K562 (cell line): Measurements from ENCODE around the gene C11orf54. TPM values are rescaled to one million over a fixed set of nuclear protein-coding genes. Genes with fewer than 3 reads are reported as not detected.

Experiments
- ARID4B ChIP-seq: sonication (generic); formaldehyde crosslinking; IDR thresholded peaks from 2 replicates; pipeline ENCODE4 v1.8.0; 2022; ENCODE audit warnings: mild to moderate bottlenecking, missing genetic modification reagents
- ELK3 ChIP-seq: fragments of 450-650 bp; formaldehyde crosslinking; IDR thresholded peaks from 2 replicates; pipeline ENCODE4 v1.4.0; 2020; ENCODE audit warnings: mild to moderate bottlenecking
- EP400 ChIP-seq: fragments of 450-650 bp; IDR thresholded peaks from 2 replicates; pipeline ENCODE4 v1.6.1; 2017; ENCODE audit warnings: antibody characterized with exemption, mild to moderate bottlenecking, moderate library complexity
- KDM4B ChIP-seq, 2 experiments: fragments of 450-650 bp in 1 of 2; sonication (generic) in 1 of 2; IDR thresholded peaks; 2 replicates each; pipeline ENCODE4 v1.6.1; 2016 to 2017; ENCODE audit warnings: borderline replicate concordance in 2 of 2, antibody characterized with exemption in 1 of 2, low read depth in 1 of 2, mild to moderate bottlenecking in 1 of 2
- LCOR ChIP-seq: sonication (generic); formaldehyde crosslinking; IDR thresholded peaks from 2 replicates; pipeline ENCODE4 v1.8.0; 2022; ENCODE audit warnings: mild to moderate bottlenecking, missing genetic modification reagents
- NFRKB ChIP-seq: fragments of 450-650 bp; IDR thresholded peaks from 2 replicates; pipeline ENCODE4 v1.6.1; 2016; ENCODE audit warnings: low read depth
- NR4A1 ChIP-seq, 2 experiments: fragments of 250-450 bp in 1 of 2; fragments of 450-650 bp in 1 of 2; sonication (Bioruptor Pico) in 1 of 2; IDR thresholded peaks; 2 replicates each; pipeline versions ENCODE4 v1.4.0 to v1.6.1; 2016 to 2020; ENCODE audit warnings: mild to moderate bottlenecking in 2 of 2, missing compliant biosample characterization in 1 of 2, missing genetic modification characterization in 1 of 2, moderate library complexity in 1 of 2
- PHF8 ChIP-seq: fragments of 200-600 bp; sonication (generic); IDR thresholded peaks from 2 replicates; pipeline ENCODE4 v1.6.1; 2012; ENCODE audit warnings: mixed run types, mild to moderate bottlenecking, inconsistent platforms, low read length, moderate library complexity, borderline replicate concordance
- PRPF4 ChIP-seq: fragments of 200-400 bp; formaldehyde crosslinking; IDR thresholded peaks from one replicate; pipeline ENCODE4 v1.6.1; 2017; ENCODE audit warnings: low read length, low read depth, mild to moderate bottlenecking; ENCODE audit not compliant: insufficient read depth, poor library complexity, severe bottlenecking
- RB1 ChIP-seq: fragments of 450-650 bp; IDR thresholded peaks from 2 replicates; pipeline ENCODE4 v1.6.1; 2017; ENCODE audit warnings: low read depth, mild to moderate bottlenecking
- SAFB2 ChIP-seq: fragments of 200-400 bp; formaldehyde crosslinking; IDR thresholded peaks from 2 replicates; pipeline ENCODE4 v1.6.1; 2018; ENCODE audit warnings: borderline replicate concordance, low read length, low read depth, moderate library complexity; ENCODE audit not compliant: severe bottlenecking
- STAT5A ChIP-seq: IDR thresholded peaks from 2 replicates; pipeline ENCODE4 v1.6.1; 2012; ENCODE audit warnings: low read length, inconsistent platforms, borderline replicate concordance
- ZBTB1 ChIP-seq: sonication (generic); formaldehyde crosslinking; IDR thresholded peaks from 2 replicates; pipeline ENCODE4 v1.8.1; 2023; ENCODE audit warnings: missing genetic modification reagents, low read depth, mild to moderate bottlenecking, borderline replicate concordance
- ZNF263 ChIP-seq: sonication (generic); formaldehyde crosslinking; IDR thresholded peaks from 2 replicates; pipeline ENCODE4 v1.8.0; 2022; ENCODE audit warnings: mild to moderate bottlenecking, missing genetic modification reagents, borderline replicate concordance
- ZNF644 ChIP-seq: fragments of 200-800 bp; sonication (Bioruptor generic); IDR thresholded peaks from 2 replicates; pipeline ENCODE4 v1.6.1; 2016; ENCODE audit warnings: low read depth, missing genetic modification characterization, missing compliant biosample characterization
- polyA plus RNA-seq, 8 experiments: library from polyadenylated mRNA; depleted of rRNA in 4 of 8; stranded (reverse) in 5 of 8; unstranded in 3 of 8; fragments of >200 nt; fragmentation: Nextera tagmentation in 2 of 8; fragmentation: Illumina TruSeq in 1 of 8; extraction: Ambion mirVana in 2 of 8; extraction: Trizol in 1 of 8; gene quantifications; 2 replicates each; pipeline versions ENCODE4 v1.2.1 to v1.2.3, GENCODE V29; 2011 to 2014; ENCODE audit warnings: inconsistent platforms in 1 of 8, missing spikeins in 1 of 8
- total RNA-seq, 7 experiments: library from RNA; depleted of rRNA in 6 of 7; stranded (reverse); fragments of >200 nt in 6 of 7; fragmentation: Illumina TruSeq in 2 of 7; extraction: Trizol in 2 of 7; gene quantifications; 2 replicates each; pipeline versions ENCODE4 v1.2.1 to v1.2.3, GENCODE V29; 2011 to 2021; ENCODE audit warnings: low replicate concordance in 1 of 7
- TF ChIP-seq, protein P1 (sequence below), 2 experiments: fragments of 450-650 bp; conservative IDR thresholded peaks; 2 replicates each; pipeline ENCODE4 v1.6.1; 2017; ENCODE audit warnings: mild to moderate bottlenecking in 2 of 2, moderate library complexity in 2 of 2
- TF ChIP-seq, protein P2 (sequence below): fragments of 200-800 bp; sonication (Bioruptor generic); IDR thresholded peaks from 2 replicates; pipeline ENCODE4 v1.6.1; 2017; ENCODE audit warnings: missing genetic modification characterization, missing compliant biosample characterization

C11orf54 gene
- total and polyA plus RNA-seq, 9 of the 15 experiments (the other 6 are each of a cell fraction or from before 2014, with no cell fraction given), result 13.4 to 33.0 (median 23.1) TPM

GRCh38 chr11:93784145-93784934, 42.9 kb downstream of the C11orf54 start, which contains the start of gene MED17 (continued):
- TF ChIP-seq, protein P1, sequence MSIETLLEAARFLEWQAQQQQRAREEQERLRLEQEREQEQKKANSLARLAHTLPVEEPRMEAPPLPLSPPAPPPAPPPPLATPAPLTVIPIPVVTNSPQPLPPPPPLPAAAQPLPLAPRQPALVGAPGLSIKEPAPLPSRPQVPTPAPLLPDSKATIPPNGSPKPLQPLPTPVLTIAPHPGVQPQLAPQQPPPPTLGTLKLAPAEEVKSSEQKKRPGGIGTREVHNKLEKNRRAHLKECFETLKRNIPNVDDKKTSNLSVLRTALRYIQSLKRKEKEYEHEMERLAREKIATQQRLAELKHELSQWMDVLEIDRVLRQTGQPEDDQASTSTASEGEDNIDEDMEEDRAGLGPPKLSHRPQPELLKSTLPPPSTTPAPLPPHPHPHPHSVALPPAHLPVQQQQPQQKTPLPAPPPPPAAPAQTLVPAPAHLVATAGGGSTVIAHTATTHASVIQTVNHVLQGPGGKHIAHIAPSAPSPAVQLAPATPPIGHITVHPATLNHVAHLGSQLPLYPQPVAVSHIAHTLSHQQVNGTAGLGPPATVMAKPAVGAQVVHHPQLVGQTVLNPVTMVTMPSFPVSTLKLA (conservative IDR thresholded peaks at IDR 0.05), result peak; percentile 73 to 81; a peak in 3 of 4 replicates
- peak; percentile 46 for TF ChIP-seq LCOR (CRISPR knock-in tag)
- no peak; a peak in 1 of 4 replicates for TF ChIP-seq KDM4B (IDR thresholded peaks at IDR 0.05; ENCODE audit: borderline replicate concordance in 2 of 2, low read depth in 1 of 2)
- TF ChIP-seq ZNF263 (CRISPR knock-in tag), result peak; percentile 52; the same call in 1 of the 2 replicates
- TF ChIP-seq PHF8, result peak; percentile 97; the same call in 1 of the 2 replicates
- TF ChIP-seq PRPF4, result no peak
- no peak for TF ChIP-seq ELK3
- peak; percentile 89 for TF ChIP-seq EP400
- no peak for TF ChIP-seq ZNF644 (tag)
- TF ChIP-seq STAT5A, result no peak
- TF ChIP-seq ZBTB1 (CRISPR knock-in tag), result no peak
- TF ChIP-seq NFRKB, result peak; percentile 47; the same call in 1 of the 2 replicates
- TF ChIP-seq NR4A1 (CRISPR knock-in tag; IDR thresholded peaks at IDR 0.05), result 0 out of 2 replicates have a peak, but pooled peaks have one; percentile 52
- TF ChIP-seq NR4A1 (tag; IDR thresholded peaks at IDR 0.05), result peak; percentile 50; the same call in 1 of the 2 replicates
- TF ChIP-seq SAFB2, result no peak
- TF ChIP-seq RB1, result peak; percentile 59; the same call in 1 of the 2 replicates
- TF ChIP-seq ARID4B (CRISPR knock-in tag), result peak; percentile 82
- TF ChIP-seq, protein P2, sequence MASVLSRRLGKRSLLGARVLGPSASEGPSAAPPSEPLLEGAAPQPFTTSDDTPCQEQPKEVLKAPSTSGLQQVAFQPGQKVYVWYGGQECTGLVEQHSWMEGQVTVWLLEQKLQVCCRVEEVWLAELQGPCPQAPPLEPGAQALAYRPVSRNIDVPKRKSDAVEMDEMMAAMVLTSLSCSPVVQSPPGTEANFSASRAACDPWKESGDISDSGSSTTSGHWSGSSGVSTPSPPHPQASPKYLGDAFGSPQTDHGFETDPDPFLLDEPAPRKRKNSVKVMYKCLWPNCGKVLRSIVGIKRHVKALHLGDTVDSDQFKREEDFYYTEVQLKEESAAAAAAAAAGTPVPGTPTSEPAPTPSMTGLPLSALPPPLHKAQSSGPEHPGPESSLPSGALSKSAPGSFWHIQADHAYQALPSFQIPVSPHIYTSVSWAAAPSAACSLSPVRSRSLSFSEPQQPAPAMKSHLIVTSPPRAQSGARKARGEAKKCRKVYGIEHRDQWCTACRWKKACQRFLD (CRISPR knock-in tag), result no peak
